ENCODE measurements around the gene PFKFB3. TPM values are rescaled to one million over a fixed set of nuclear protein-coding genes. Genes with fewer than 3 reads are reported as not detected.
"Not testable (repeated sequence)": the region's sequence is repeated elsewhere in the genome, so short reads cannot be mapped to it uniquely, and the experiment has no call there.

PFKFB3 gene
- total RNA-seq, 1 donor from 2014 or later: 54.9 TPM

DNA sequence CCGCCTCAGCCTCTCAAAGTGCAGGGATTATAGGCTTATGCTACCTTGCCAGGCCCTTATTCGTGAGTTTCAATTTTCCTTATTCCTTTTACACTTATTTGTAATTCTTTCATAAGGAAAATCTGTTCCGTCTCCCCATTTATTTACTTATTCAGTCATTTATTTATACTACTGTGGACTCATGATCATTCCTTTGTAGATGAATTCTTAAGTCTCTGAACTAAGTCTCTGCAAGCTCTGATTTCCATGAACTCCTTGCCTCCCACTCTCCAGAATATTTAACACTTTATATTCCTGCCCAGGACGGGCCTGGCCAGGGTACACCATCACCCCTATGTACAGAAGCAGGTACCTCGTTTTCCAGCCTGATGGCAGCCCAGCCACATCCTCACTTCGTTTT, 39.4 kb downstream of the PFKFB3 start:
- no peak overlapping the region for H3K4me3 ChIP-seq (ENCODE audit: low read depth, low read length)
- TF ChIP-seq CTCF (conservative IDR thresholded peaks at IDR 0.05; ENCODE audit: low read depth, low read length): no peak
- DNase-seq (ENCODE audit: low read depth): no peak

DNA sequence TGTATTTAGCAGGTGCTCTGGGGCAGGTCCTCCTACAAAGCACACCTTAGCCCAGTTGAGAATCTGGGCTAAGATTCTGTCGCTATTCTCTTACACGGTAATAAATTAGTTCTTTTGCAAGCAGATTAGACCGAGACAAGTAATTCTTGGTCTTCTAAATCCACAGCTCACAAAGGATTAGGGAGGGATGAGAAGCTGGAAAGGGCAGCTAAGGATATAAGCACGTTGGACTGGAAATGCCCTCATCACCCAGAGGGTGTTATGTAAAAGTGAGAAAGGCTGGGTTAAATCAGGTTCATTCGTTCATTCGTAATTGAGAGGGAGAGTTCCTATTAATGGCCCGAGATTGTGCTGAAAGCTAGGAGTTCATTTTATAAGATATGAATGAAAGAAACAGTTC, 41.8 kb downstream of the PFKFB3 start:
- no peak overlapping the region for H3K4me3 ChIP-seq (ENCODE audit: low read depth, low read length)
- TF ChIP-seq CTCF (conservative IDR thresholded peaks at IDR 0.05; ENCODE audit: low read depth, low read length): no peak
- DNase-seq (ENCODE audit: low read depth): no peak

DNA sequence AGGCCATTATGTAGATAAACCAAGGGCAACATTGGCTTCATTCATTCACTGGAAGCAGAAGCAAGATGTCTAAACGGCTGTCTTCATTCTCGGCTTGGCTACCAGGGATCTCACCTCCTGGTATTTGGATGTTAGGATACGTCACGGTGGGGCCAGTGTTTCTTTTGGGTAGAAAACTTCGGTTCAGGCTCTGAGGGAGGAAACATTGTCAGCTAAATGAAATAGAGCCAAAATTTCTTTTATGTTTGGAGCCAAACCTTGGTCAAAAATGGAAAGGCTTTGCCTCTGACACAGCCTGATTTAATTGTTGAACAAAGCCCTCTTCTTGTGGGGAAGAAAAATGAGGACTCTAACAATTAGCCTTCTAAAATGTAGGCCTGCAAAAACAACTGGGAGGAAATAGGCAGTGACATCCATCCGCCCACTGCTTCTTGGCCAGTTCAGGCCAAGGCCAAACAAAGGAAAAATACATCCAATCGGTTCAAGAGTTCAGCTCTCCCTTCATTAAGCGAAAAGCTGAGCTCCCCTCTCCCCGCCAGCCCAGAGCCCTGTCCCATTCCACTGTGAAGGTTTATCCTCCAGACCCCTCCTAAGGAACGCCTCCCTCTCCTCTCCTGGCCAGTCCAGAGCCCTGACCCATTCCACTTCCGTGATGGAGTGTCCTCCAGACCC, 44.4 kb downstream of the PFKFB3 start:
- H3K4me3 ChIP-seq (ENCODE audit: low read depth, low read length): no peak overlapping the region
- no peak for DNase-seq (ENCODE audit: low read depth)
- no peak for TF ChIP-seq CTCF (conservative IDR thresholded peaks at IDR 0.05; ENCODE audit: low read depth, low read length)

- not testable (repeated sequence) for H3K4me3 ChIP-seq (ENCODE audit: low read depth, low read length); DNase-seq (ENCODE audit: low read depth)
These were observed 46.2 kb downstream of the PFKFB3 start for GRCh38 chr10:6248908-6249307.

DNA sequence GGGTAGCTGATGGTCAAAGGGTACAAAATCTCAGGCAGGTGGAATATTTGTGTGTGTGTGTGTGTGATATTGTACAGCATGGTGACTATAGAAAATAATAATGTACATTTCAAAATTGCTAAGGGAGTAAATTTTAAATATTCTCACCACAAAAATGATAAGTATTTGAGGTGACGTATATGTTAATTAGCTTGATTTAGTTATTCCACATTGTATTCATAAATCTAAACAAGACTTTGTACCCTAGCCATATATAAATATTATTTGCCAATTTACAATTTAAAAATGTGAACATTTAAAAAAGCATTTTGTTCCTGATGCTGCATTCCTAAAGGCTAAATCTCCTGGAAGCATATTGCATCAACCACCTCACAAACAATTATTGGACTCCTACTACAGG, 47.0 kb downstream of the PFKFB3 start:
- H3K4me3 ChIP-seq (ENCODE audit: low read depth, low read length): no peak overlapping the region
- TF ChIP-seq CTCF (conservative IDR thresholded peaks at IDR 0.05; ENCODE audit: low read depth, low read length): no peak
- no peak for DNase-seq (ENCODE audit: low read depth)

GRCh38 chr10:6250745-6251144, 48.0 kb downstream of the PFKFB3 start:
- no peak for DNase-seq (ENCODE audit: low read depth)
- no peak for TF ChIP-seq CTCF (conservative IDR thresholded peaks at IDR 0.05; ENCODE audit: low read depth, low read length)
- no peak overlapping the region for H3K4me3 ChIP-seq (ENCODE audit: low read depth, low read length)

- no peak overlapping the region for H3K4me3 ChIP-seq (ENCODE audit: low read depth, low read length)
- no peak for TF ChIP-seq CTCF (conservative IDR thresholded peaks at IDR 0.05; ENCODE audit: low read depth, low read length)
- DNase-seq (ENCODE audit: low read depth): no peak
These were observed 51.5 kb downstream of the PFKFB3 start for GRCh38 chr10:6254201-6254600.
